Liver (tissue), 3 donors: Measurements from ENCODE around the gene ARSK.

Experiments
- JUND ChIP-seq, 2 donors: IDR thresholded peaks; 2 replicates each; pipeline ENCODE4 v1.6.1; 2016; ENCODE audit warnings: antibody characterized with exemption in 2 of 2
- RAD21 ChIP-seq, 2 donors: IDR thresholded peaks; 2 replicates each; pipeline ENCODE4 v1.6.1; 2016; ENCODE audit warnings: antibody characterized with exemption in 2 of 2, mild to moderate bottlenecking in 2 of 2
- SP1 ChIP-seq: IDR thresholded peaks from 2 replicates; pipeline ENCODE4 v1.6.1; 2018; ENCODE audit warnings: antibody characterized with exemption, mild to moderate bottlenecking
- YY1 ChIP-seq: IDR thresholded peaks from 2 replicates; pipeline ENCODE4 v1.6.1; 2016; ENCODE audit warnings: antibody characterized with exemption, mild to moderate bottlenecking
- TF ChIP-seq, protein P1 (sequence below): fragments of 150-350 bp; IDR thresholded peaks from 2 replicates; pipeline ENCODE4 v1.5.1; 2017; ENCODE audit warnings: improper control_type of control experiment, low read depth, low read length; ENCODE audit not compliant: missing input control
- TF ChIP-seq, protein P2 (sequence below): IDR thresholded peaks from 2 replicates; pipeline ENCODE4 v1.6.1; 2016; ENCODE audit warnings: antibody characterized with exemption
- donor health status: healthy.
- donor health status: healthy.

DNA sequence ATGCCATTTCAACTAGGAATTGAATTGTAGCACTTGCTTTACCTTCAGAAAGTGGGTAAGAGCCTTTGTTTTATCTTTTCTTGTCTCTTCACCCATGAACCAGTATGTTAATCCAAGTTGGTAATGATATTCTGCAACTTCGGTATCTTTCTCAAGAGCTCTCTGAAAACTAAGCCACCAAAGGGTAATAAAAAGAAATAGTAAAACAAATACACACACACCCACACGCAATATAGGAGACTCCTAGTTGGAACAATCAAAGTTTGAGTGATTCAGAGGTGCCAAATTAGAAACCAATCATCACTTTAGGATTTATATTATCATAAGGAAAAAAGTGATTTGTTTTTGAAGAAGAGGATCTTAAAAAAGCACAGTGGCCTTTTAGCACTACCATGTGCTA is 30.5 kb upstream of the ARSK start:
- no peak for TF ChIP-seq YY1
- TF ChIP-seq RAD21 (IDR thresholded peaks at IDR 0.05) = no peak
- TF ChIP-seq, protein P1, sequence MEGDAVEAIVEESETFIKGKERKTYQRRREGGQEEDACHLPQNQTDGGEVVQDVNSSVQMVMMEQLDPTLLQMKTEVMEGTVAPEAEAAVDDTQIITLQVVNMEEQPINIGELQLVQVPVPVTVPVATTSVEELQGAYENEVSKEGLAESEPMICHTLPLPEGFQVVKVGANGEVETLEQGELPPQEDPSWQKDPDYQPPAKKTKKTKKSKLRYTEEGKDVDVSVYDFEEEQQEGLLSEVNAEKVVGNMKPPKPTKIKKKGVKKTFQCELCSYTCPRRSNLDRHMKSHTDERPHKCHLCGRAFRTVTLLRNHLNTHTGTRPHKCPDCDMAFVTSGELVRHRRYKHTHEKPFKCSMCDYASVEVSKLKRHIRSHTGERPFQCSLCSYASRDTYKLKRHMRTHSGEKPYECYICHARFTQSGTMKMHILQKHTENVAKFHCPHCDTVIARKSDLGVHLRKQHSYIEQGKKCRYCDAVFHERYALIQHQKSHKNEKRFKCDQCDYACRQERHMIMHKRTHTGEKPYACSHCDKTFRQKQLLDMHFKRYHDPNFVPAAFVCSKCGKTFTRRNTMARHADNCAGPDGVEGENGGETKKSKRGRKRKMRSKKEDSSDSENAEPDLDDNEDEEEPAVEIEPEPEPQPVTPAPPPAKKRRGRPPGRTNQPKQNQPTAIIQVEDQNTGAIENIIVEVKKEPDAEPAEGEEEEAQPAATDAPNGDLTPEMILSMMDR = no peak
- TF ChIP-seq, protein P2, sequence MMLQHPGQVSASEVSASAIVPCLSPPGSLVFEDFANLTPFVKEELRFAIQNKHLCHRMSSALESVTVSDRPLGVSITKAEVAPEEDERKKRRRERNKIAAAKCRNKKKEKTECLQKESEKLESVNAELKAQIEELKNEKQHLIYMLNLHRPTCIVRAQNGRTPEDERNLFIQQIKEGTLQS = no peak
- TF ChIP-seq SP1 = no peak
- TF ChIP-seq JUND (IDR thresholded peaks at IDR 0.05) = no peak
